ENCODE measurements around the gene RALGDS.

Gene RALGDS

GRCh38 chr9:133119103-133119845 lies 1.8 kb downstream of the RALGDS start:
- no peak for DNase-seq (ENCODE audit: low read depth in 2 of 2)

DNA sequence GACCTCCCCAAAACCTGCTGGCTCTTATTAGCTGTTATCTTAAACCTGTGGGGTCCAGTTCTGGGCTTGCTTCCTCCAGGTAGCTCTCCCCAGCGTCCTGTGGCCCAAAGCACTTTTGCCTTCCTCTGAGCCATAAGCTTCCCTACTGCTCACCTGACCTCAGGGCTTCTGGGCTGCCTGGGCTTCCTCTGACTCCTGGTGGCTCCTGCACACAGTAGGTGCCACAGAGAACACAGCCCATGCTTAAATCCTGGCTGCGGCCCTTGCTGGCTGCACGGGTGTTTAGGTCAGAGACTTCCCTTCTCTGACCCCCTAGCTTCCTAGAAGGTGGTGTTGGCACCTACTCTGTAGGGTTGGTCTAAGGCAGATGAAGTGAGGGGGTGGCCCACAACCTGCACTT lies 2.5 kb downstream of the RALGDS start:
- no peak for DNase-seq (ENCODE audit: low read depth in 2 of 2)

DNA sequence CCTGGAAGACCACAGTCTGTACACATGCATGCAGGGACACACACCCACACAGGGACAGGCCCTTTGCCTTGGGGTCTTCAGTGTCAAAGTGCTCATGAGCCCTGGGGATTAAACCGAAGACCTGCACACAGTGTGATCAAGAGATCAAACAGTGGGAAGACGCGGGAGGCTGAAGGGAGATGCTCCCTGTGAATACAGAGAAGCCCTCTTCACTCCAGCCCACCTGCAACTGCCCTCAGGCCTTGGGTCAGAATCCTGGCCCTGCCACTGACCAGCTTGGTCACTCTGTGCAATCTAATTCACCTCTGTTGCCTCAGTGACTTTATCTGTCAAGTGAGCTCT lies 2.9 kb downstream of the RALGDS start:
- no peak for DNase-seq (ENCODE audit: low read depth in 2 of 2)

GRCh38 chr9:133117271-133118178 lies 3.5 kb downstream of the RALGDS start:
- no peak for DNase-seq (ENCODE audit: low read depth in 2 of 2)

- no peak for DNase-seq (ENCODE audit: low read depth in 2 of 2)
These were observed 4.5 kb downstream of the RALGDS start for GRCh38 chr9:133116346-133117231.

- DNase-seq (ENCODE audit: low read depth in 2 of 2) = peak; percentile 64 to 72
These were observed 5.3 kb downstream of the RALGDS start for GRCh38 chr9:133115604-133116345.

DNA sequence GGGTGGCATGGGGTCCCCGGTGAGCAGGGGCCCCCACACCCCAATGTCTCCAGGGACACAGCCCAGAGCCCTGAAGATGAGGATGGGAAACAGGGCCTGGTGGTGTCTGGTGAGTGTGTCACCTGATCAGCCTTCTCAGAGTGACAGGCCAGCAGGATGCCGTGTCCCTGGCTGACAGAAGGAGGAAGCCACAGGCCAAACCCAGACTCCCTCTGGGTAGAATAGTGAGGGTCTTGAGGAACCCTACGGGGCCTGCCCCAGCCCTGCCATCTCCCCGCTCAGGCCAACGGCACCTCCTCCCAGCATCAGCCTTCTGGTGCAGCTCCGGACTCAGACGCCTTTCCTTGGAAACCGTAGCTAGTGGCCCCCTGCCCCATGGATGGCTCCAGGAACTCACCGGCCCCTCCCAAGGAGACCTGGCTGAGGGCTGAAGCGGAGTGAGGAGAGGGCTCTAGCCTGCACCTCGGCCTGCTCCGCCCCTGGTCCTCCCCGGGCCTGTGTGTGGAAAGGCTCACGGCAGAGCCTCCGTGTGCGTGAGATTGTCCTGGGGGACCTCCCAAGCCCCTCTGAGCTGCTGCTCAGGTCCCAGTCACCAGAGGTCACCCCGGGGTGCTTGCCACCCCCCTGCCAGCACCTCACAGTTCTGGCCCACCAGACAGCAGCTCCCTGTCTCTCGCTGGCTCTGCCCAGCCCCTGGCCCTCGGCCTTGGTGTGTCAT lies 6.0 kb downstream of the RALGDS start:
- no peak for DNase-seq (ENCODE audit: low read depth in 2 of 2)

DNA sequence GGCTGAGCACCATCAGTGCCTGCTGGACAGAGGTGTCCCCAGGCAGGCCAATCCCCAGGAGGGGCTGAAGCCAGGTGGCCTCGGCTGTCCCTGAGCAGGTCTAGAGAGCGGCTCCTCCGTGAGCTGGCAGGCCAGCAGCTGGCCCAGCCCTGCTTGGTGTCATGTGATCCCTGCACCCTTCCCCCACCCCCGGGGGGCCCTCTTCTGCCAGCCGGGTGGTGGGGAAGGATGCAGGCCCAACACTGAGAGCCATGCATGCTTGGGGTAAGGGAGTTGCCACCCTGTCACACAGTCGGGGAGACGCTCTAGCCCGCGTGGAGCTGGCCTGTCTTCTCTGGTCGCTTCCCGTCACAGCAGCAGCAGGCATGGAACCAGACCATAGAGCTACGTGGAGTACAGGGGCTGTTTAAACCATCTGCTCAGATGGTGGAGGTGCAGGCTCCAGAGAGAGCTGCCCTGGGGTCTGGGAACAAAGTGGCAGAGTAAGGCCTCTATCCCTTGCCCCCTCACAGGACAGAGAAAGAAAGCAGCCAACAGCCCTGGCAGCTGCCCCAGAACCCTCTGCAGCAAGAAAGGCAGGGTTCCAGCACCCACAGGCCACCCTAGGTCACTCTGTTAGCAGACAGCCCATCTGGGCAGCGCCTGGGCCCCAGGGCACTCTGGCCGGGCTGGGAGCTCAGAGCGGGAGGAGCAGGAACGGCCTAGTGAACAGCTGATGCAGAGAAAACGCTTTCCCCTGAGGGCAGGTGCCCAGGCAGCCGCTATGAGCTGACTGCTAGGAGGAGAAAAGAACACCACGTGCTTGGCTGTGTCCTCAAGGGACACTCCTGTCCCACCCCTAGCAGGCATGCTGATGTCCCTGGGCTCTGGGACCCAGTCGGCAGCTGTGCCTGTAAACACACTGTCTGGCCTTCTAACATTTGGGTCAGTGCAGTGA lies 6.8 kb downstream of the RALGDS start:
- no peak for DNase-seq (ENCODE audit: low read depth in 2 of 2)

GRCh38 chr9:133113163-133113948 lies 7.7 kb downstream of the RALGDS start:
- DNase-seq (ENCODE audit: low read depth in 2 of 2) = no peak

DNA sequence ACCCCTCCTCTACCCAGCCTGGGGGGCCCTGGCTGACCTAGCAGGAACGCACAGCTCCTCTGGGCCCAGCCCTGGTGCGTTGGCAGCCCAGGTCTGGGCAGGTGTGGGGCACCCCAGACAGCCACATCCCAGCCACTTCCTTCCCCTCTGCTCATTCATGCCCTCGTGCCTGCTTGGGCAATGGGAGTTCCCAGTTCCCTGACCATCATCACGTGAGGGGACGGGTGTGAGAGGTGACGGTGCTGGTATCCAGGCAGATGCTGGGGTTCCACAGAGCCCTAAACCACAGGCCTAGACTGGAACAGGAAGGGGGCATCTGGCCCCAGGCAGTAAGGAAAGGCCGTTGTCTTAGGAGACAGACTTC lies 8.4 kb downstream of the RALGDS start:
- no peak for DNase-seq (ENCODE audit: low read depth in 2 of 2)

GRCh38 chr9:133111808-133112662 lies 9.0 kb downstream of the RALGDS start:
- DNase-seq (ENCODE audit: low read depth in 2 of 2) = no peak

GRCh38 chr9:133109931-133110650 lies 10.9 kb downstream of the RALGDS start:
- no peak for DNase-seq (ENCODE audit: low read depth in 2 of 2)

GRCh38 chr9:133108794-133109641 lies 12.0 kb downstream of the RALGDS start:
- DNase-seq (ENCODE audit: low read depth in 2 of 2) = no peak

DNA sequence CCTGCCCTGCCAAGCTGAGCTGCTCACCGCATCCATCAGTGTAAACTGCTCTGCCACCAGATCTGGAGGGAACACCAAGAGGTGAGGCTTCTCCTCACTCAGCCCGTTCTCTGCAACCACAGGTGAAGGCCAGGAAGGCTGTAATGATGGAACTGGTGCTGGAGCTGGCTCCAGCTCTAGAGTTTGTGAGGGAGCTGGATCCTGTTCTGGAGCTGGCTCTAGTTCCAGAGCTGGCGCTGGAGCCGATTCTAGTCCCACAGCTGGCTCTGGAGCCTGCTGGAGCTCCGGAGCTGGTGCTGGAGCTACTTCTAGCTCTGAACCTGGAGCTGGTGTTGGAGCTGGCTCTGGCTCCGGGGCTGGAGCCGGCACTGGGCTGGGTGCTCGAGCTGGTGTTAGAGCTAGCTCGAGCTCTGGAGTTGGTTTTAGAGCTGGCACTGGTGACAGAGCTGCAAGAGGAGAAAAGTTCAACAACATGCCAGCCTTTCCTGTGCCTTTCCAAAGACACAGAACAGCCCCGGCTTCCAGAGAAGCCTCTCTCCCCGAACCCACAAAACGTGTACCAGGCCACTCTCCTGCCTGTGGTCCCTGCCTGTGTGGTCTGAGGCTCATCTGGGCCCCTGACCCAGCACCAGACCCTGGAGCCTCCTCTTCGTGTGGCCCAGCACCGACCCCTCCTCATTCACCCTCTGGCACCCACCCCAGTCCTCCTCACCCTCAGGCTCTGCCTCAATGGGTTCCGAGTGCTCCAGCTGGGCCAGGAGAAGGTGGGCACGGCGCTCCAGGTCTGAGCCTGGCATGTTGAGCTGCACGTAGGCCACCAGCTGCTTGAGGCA lies 12.9 kb downstream of the RALGDS start:
- DNase-seq (ENCODE audit: low read depth in 2 of 2) = no peak

GRCh38 chr9:133107245-133107722 lies 13.8 kb downstream of the RALGDS start:
- no peak for DNase-seq (ENCODE audit: low read depth in 2 of 2)

Data from stimulated activated CD4-positive, alpha-beta T cell treated with anti-CD3 and anti-CD28 coated beads, Interleukin-15, amount 100 ng/mL, for 48 hours (primary cell).